Measurements from ENCODE around the gene GLB1L2. TPM values are rescaled to one million over a fixed set of nuclear protein-coding genes. Genes with fewer than 3 reads are reported as not detected.

The GLB1L2 gene
- total and polyA plus RNA-seq, 3 donors from 2014 or later: 18.5 to 29.9 (median 29.1) TPM

- Histone ChIP-seq H3K27ac (no peak overlapping the region), H3K36me3 (ENCODE audit: low read depth, missing control alignments) (no peaks in the 10 kb centered on the region), H3K27me3 (no peaks in the 10 kb centered on the region), H3K4me3 (no peak overlapping the region), H3K9me3 (no peaks in the 10 kb centered on the region), H3K4me1 (no peaks in the 10 kb centered on the region)
- 60 to 64% methylated on average over 14 of the region's 14 CpGs for WGBS, 2 donors
- no peak for TF ChIP-seq CTCF (IDR thresholded peaks at IDR 0.05)
- TF ChIP-seq POLR2A (IDR thresholded peaks at IDR 0.05): no peak
- intact Hi-C loops (cut with DNase I; ENCODE audit: low total_unique reads): no loop called here
- DNase-seq: peak; percentile 38
Observed at GRCh38 chr11:134393638-134394037, 61.9 kb downstream of the GLB1L2 start.

- Histone ChIP-seq H3K9me3 (no peaks in the 10 kb centered on the region), H3K4me3 (no peak overlapping the region), H3K36me3 (ENCODE audit: low read depth, missing control alignments) (no peaks in the 10 kb centered on the region), H3K4me1 (no peaks in the 10 kb centered on the region), H3K27ac (no peak overlapping the region), H3K27me3 (no peaks in the 10 kb centered on the region)
- 81 to 90% methylated on average over 9 to 10 of the region's 10 CpGs for WGBS, 2 donors
- TF ChIP-seq CTCF (IDR thresholded peaks at IDR 0.05): no peak
- no peak for TF ChIP-seq POLR2A (IDR thresholded peaks at IDR 0.05)
- no peak for DNase-seq
- intact Hi-C loops (cut with DNase I; ENCODE audit: low total_unique reads): no loop called here
Observed at GRCh38 chr11:134394311-134394710, 62.5 kb downstream of the GLB1L2 start.

GRCh38 chr11:134395002-134395401, 63.2 kb downstream of the GLB1L2 start:
- Histone ChIP-seq H3K4me3 (no peak overlapping the region), H3K9me3 (no peaks in the 10 kb centered on the region), H3K27ac (no peak overlapping the region), H3K27me3 (no peaks in the 10 kb centered on the region), H3K4me1 (no peaks in the 10 kb centered on the region), H3K36me3 (ENCODE audit: low read depth, missing control alignments) (no peaks in the 10 kb centered on the region)
- TF ChIP-seq CTCF (IDR thresholded peaks at IDR 0.05) (no peak), POLR2A (IDR thresholded peaks at IDR 0.05) (no peak)
- WGBS, 2 donors: 84 to 86% methylated on average over 10 to 12 of the region's 12 CpGs
- intact Hi-C loops (cut with DNase I; ENCODE audit: low total_unique reads): no loop called here
- DNase-seq: no peak

- no peaks in the 10 kb centered on the region for H3K9me3 ChIP-seq
- H3K36me3 ChIP-seq (ENCODE audit: low read depth, missing control alignments): no peaks in the 10 kb centered on the region
- no peaks in the 10 kb centered on the region for H3K27me3 ChIP-seq
- no peak overlapping the region for H3K27ac ChIP-seq
- TF ChIP-seq CTCF (IDR thresholded peaks at IDR 0.05): no peak
- no peak for TF ChIP-seq POLR2A (IDR thresholded peaks at IDR 0.05)
- intact Hi-C loops (cut with DNase I; ENCODE audit: low total_unique reads): no loop called here
- no peaks in the 10 kb centered on the region for H3K4me1 ChIP-seq
- 85 to 88% methylated on average over 12 to 18 of the region's 18 CpGs for WGBS, 2 donors
- DNase-seq: no peak
- H3K4me3 ChIP-seq: no peak overlapping the region
Observed at GRCh38 chr11:134397304-134398078, 65.7 kb downstream of the GLB1L2 start.

- Histone ChIP-seq H3K27me3 (no peaks in the 10 kb centered on the region), H3K4me1 (no peaks in the 10 kb centered on the region), H3K36me3 (ENCODE audit: low read depth, missing control alignments) (no peaks in the 10 kb centered on the region), H3K4me3 (no peak overlapping the region), H3K9me3 (no peaks in the 10 kb centered on the region), H3K27ac (no peak overlapping the region)
- WGBS, 2 donors: 69 to 82% methylated on average over 5 to 8 of the region's 11 CpGs
- no peak for DNase-seq
- TF ChIP-seq POLR2A (IDR thresholded peaks at IDR 0.05) (no peak), CTCF (IDR thresholded peaks at IDR 0.05) (no peak)
- intact Hi-C loops (cut with DNase I; ENCODE audit: low total_unique reads): no loop called here
Observed at GRCh38 chr11:134398079-134398444, 66.3 kb downstream of the GLB1L2 start.

Data from testis (tissue), 3 donors.